ENCODE measurements around the gene TGFA.

TGFA gene

GRCh38 chr2:70463997-70464396 is 89.6 kb downstream of the TGFA start:
- DNase-seq (ENCODE audit: low spot score): no peak
- in situ Hi-C loops (cut with MboI; ENCODE audit: low sequenced_read_pairs, unreplicated experiment): no loop called here
- no peak for TF ChIP-seq CTCF (IDR thresholded peaks at IDR 0.05; ENCODE audit: borderline replicate concordance, control extremely low read depth, extremely low read depth, insufficient read depth, missing control alignments)

- no peak for TF ChIP-seq CTCF (IDR thresholded peaks at IDR 0.05; ENCODE audit: borderline replicate concordance, control extremely low read depth, extremely low read depth, insufficient read depth, missing control alignments)
- in situ Hi-C loops (cut with MboI; ENCODE audit: low sequenced_read_pairs, unreplicated experiment): no loop called here
Observed at GRCh38 chr2:70463581-70463980, 90.0 kb downstream of the TGFA start.

GRCh38 chr2:70461981-70462876 is 91.4 kb downstream of the TGFA start:
- DNase-seq (ENCODE audit: low spot score): no peak
- TF ChIP-seq CTCF (IDR thresholded peaks at IDR 0.05; ENCODE audit: borderline replicate concordance, control extremely low read depth, extremely low read depth, insufficient read depth, missing control alignments): no peak
- in situ Hi-C loops (cut with MboI; ENCODE audit: low sequenced_read_pairs, unreplicated experiment): no loop called here

More at GRCh38 chr2:70463581-70463980, 90.0 kb downstream of the TGFA start:
- no peak for DNase-seq (ENCODE audit: low spot score)

GRCh38 chr2:70461414-70461813 is 92.2 kb downstream of the TGFA start:
- in situ Hi-C loops (cut with MboI; ENCODE audit: low sequenced_read_pairs, unreplicated experiment): no loop called here
- TF ChIP-seq CTCF (IDR thresholded peaks at IDR 0.05; ENCODE audit: borderline replicate concordance, control extremely low read depth, extremely low read depth, insufficient read depth, missing control alignments): no peak
- DNase-seq (ENCODE audit: low spot score): no peak

- DNase-seq (ENCODE audit: low spot score): no peak
- in situ Hi-C loops (cut with MboI; ENCODE audit: low sequenced_read_pairs, unreplicated experiment): no loop called here
- no peak for TF ChIP-seq CTCF (IDR thresholded peaks at IDR 0.05; ENCODE audit: borderline replicate concordance, control extremely low read depth, extremely low read depth, insufficient read depth, missing control alignments)
Observed at GRCh38 chr2:70460333-70460732, 93.3 kb downstream of the TGFA start.

- in situ Hi-C loops (cut with MboI; ENCODE audit: low sequenced_read_pairs, unreplicated experiment): no loop called here
- no peak for DNase-seq (ENCODE audit: low spot score)
- TF ChIP-seq CTCF (IDR thresholded peaks at IDR 0.05; ENCODE audit: borderline replicate concordance, control extremely low read depth, extremely low read depth, insufficient read depth, missing control alignments): no peak
Observed at GRCh38 chr2:70458661-70459060, 95.0 kb downstream of the TGFA start.
